GM08714 (cell line): ENCODE measurements around the gene PPFIA3.
A peak's percentile ranks its signal among the peaks of the same experiment; 100 is the strongest.
"Not testable (repeated sequence)": the region's sequence is repeated elsewhere in the genome, so short reads cannot be mapped to it uniquely, and the experiment has no call there.

Experiments
- H3K4me3 ChIP-seq: fragments of 200-500 bp; sonication (Bioruptor generic); 2 replicates; pipeline ENCODE4 v1.5.1; 2014; ENCODE audit warnings: mild to moderate bottlenecking, low read length, inconsistent platforms
- ZNF274 ChIP-seq: IDR thresholded peaks from 2 replicates; pipeline ENCODE4 v1.6.1; 2012; ENCODE audit warnings: mild to moderate bottlenecking, low read depth, low read length

PPFIA3 gene

GRCh38 chr19:49119411-49120324 lies at the start of gene PPFIA3:
Gene PPFIA3 (plus strand): TSS chr19:49119544. CDS start chr19:49127874, 8,330 bp downstream.
- TF ChIP-seq ZNF274, result no peak
- peak within 1 kb of the TSS; percentile 73 for H3K4me3 ChIP-seq

GRCh38 chr19:49070416-49070815 lies 48.9 kb upstream of the PPFIA3 start:
- TF ChIP-seq ZNF274, result no peak
- no peak overlapping the region for H3K4me3 ChIP-seq

- H3K4me3 ChIP-seq, result no peak overlapping the region
- no peak for TF ChIP-seq ZNF274
These were observed 47.3 kb upstream of the PPFIA3 start for GRCh38 chr19:49071860-49072547.

GRCh38 chr19:49073514-49074378 lies 45.6 kb upstream of the PPFIA3 start:
- no peak overlapping the region for H3K4me3 ChIP-seq
- TF ChIP-seq ZNF274, result no peak

- H3K4me3 ChIP-seq, result not testable (repeated sequence)
These were observed 44.5 kb upstream of the PPFIA3 start for GRCh38 chr19:49074869-49075268.

- no peak overlapping the region for H3K4me3 ChIP-seq
- no peak for TF ChIP-seq ZNF274
These were observed 39.0 kb upstream of the PPFIA3 start for GRCh38 chr19:49080392-49080791.

- H3K4me3 ChIP-seq, result no peak overlapping the region
- TF ChIP-seq ZNF274, result no peak
These were observed 38.1 kb upstream of the PPFIA3 start for GRCh38 chr19:49081273-49081672.

- no peak for TF ChIP-seq ZNF274
These were observed 34.9 kb upstream of the PPFIA3 start for GRCh38 chr19:49084206-49085019.

GRCh38 chr19:49085020-49085867 lies 34.1 kb upstream of the PPFIA3 start, which contains the start of gene SNRNP70:
Gene SNRNP70 (plus strand): TSS chr19:49085451. CDS start chr19:49086415, 964 bp downstream.
- no peak for TF ChIP-seq ZNF274
- peak within 1 kb of the TSS; percentile 93 for H3K4me3 ChIP-seq

More at GRCh38 chr19:49084206-49085019, 34.9 kb upstream of the PPFIA3 start:
- peak overlapping the region; percentile 38; the same call in 1 of the 2 replicates for H3K4me3 ChIP-seq

- peak overlapping the region; percentile 93 for H3K4me3 ChIP-seq
- TF ChIP-seq ZNF274, result no peak
These were observed 33.5 kb upstream of the PPFIA3 start for GRCh38 chr19:49085868-49086232.

- no peak for TF ChIP-seq ZNF274
These were observed 33.0 kb upstream of the PPFIA3 start for GRCh38 chr19:49086296-49086695.

GRCh38 chr19:49091391-49092038 lies 27.8 kb upstream of the PPFIA3 start:
- H3K4me3 ChIP-seq, result no peak overlapping the region
- TF ChIP-seq ZNF274, result no peak

More at GRCh38 chr19:49086296-49086695, 33.0 kb upstream of the PPFIA3 start:
- peak overlapping the region; percentile 93 for H3K4me3 ChIP-seq
